ENCODE measurements around the gene SLC35F5.

DNA sequence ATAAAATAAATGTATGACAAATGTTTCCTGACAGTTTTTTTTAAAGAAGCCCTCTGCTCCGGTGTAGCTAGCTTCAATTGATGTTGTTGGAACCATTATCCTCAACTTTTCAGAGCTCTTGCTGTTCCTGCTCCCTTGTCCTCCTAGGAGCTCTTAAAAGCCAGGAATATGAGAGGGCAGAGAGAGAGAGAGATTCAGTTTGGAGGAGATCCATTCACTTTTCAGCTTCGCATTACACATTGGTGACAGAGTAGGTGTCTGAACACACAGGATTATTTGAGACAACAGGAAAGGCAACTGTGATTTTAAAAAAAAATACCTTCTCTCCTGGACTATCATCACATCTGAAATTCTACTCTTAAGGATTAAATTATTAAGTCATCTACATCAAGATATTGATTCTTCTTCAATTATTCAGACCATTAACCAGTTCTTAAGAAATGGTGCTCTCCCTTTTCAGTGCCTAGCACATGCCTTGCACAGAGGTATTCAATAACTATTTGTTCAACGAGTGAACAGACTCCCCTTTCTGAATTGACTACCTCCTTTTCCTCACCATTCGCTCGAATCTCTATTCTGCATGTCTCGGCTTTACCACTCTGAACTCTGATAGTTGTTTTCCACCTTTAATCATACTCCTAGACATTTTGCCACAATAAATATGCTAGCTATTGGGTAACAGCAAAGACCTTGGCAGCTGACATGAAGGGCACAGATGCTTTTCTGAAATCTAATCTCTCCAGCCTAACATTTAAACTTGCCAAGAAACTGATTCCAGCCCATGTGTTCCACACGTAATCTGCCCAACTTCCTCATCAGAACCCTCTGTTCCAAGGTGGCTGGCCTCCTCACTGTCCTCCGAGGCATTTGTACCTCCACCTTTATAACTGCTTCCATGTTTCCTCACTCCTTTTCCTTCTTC lies 28.6 kb upstream of the SLC35F5 start:
- no peak for TF ChIP-seq MYC (IDR thresholded peaks at IDR 0.05; ENCODE audit: borderline replicate concordance, low read length)
- TF ChIP-seq, protein P1, sequence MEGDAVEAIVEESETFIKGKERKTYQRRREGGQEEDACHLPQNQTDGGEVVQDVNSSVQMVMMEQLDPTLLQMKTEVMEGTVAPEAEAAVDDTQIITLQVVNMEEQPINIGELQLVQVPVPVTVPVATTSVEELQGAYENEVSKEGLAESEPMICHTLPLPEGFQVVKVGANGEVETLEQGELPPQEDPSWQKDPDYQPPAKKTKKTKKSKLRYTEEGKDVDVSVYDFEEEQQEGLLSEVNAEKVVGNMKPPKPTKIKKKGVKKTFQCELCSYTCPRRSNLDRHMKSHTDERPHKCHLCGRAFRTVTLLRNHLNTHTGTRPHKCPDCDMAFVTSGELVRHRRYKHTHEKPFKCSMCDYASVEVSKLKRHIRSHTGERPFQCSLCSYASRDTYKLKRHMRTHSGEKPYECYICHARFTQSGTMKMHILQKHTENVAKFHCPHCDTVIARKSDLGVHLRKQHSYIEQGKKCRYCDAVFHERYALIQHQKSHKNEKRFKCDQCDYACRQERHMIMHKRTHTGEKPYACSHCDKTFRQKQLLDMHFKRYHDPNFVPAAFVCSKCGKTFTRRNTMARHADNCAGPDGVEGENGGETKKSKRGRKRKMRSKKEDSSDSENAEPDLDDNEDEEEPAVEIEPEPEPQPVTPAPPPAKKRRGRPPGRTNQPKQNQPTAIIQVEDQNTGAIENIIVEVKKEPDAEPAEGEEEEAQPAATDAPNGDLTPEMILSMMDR (IDR thresholded peaks at IDR 0.05) = no peak
- TF ChIP-seq POLR2A (IDR thresholded peaks at IDR 0.05; ENCODE audit: low read length) = no peak
- TF ChIP-seq, protein P2, sequence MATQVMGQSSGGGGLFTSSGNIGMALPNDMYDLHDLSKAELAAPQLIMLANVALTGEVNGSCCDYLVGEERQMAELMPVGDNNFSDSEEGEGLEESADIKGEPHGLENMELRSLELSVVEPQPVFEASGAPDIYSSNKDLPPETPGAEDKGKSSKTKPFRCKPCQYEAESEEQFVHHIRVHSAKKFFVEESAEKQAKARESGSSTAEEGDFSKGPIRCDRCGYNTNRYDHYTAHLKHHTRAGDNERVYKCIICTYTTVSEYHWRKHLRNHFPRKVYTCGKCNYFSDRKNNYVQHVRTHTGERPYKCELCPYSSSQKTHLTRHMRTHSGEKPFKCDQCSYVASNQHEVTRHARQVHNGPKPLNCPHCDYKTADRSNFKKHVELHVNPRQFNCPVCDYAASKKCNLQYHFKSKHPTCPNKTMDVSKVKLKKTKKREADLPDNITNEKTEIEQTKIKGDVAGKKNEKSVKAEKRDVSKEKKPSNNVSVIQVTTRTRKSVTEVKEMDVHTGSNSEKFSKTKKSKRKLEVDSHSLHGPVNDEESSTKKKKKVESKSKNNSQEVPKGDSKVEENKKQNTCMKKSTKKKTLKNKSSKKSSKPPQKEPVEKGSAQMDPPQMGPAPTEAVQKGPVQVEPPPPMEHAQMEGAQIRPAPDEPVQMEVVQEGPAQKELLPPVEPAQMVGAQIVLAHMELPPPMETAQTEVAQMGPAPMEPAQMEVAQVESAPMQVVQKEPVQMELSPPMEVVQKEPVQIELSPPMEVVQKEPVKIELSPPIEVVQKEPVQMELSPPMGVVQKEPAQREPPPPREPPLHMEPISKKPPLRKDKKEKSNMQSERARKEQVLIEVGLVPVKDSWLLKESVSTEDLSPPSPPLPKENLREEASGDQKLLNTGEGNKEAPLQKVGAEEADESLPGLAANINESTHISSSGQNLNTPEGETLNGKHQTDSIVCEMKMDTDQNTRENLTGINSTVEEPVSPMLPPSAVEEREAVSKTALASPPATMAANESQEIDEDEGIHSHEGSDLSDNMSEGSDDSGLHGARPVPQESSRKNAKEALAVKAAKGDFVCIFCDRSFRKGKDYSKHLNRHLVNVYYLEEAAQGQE (IDR thresholded peaks at IDR 0.05) = no peak
- TF ChIP-seq SMC3 (IDR thresholded peaks at IDR 0.05) = no peak
- TF ChIP-seq EP300 (IDR thresholded peaks at IDR 0.05) = no peak
- TF ChIP-seq HDAC2 (IDR thresholded peaks at IDR 0.05) = no peak
- TF ChIP-seq JUN (IDR thresholded peaks at IDR 0.05) = no peak

Data from A549 (cell line).